Central memory CD4-positive, alpha-beta T cell (primary cell): ENCODE data around the gene GRK1.

Experiments
- DNase-seq: peaks from one replicate; pipeline ENCODE4 v3.0.0; 2022

GRK1 gene

DNA sequence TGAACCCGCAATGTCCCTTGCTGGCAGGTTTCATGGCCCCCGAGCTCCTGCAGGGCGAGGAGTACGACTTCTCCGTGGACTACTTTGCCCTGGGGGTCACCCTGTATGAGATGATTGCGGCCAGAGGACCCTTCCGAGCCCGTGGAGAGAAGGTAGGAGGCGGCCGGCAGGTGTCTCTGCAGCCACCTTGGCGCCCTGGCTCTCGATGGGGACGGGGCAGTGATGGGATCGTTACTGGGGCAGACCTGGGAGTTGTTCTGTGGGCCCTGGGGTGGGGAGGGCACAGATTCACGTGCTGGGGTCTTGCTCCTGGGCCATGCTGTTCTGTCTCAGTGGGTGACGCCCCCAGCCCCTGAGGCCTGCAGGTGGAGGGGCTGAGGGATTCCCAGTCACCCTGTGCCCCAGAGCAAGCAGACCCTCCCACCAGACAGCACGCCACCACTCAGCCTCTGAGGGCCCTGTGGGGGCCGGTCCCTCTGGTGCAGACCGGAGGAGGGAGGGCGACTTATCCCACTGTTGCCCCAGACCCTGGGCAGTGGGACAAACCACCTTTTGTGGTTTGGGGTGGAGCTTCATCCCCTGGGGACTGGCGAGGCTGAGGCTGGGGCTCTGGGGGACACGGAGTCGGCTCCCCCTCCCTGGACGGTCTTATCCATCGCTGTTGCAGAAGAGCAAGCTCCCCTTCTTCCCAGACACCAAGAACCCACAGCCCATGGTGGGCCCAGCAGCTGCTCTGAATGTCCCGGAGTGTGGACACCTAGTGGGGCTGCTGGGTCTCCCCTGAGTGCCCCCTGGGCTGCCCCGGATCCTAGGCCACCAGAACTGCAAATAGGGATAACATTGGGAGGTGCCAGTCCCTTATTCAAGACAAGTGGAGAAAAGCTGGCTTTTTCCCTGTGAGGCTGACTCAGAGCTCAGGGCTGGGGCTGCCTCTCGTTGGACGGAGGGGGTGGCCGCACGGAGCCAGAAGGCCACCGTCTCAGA is 64.5 kb downstream of the GRK1 start:
- no peak for DNase-seq

DNA sequence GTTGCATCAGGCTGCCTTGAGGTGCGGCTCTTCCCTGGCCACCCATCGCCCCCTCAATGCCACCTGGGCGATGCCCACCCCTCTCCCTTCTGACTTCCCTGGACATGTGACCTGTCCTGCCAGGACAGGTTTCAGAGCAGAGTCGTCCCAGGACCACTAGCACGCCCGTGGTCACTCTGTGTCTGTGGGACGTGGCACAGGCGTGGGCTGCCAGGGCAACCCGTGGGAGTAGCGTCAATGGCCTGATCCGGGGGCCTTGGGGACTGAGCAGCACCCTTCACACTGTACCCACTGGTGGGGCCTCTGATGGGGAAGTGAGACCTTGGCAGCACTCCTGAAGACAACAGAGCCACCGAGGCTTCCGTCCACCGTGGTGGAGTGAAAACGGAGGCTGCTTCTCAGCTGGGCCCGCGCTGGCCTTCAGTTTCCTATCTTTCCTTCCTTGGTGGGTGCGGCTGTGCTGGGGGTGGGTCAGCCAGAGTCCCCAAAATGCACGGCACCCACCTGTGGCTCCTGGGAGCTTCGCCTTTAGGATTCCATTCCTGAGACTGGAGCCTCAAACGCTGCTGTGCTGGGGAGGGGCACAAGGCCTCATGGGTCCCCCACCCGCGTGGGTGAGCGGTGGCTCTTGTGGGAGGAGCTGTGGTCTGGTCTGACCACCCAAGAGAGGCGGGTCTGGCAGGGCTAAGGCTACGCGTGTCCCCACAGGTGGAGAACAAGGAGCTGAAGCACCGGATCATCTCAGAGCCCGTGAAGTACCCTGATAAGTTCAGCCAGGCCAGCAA is 65.3 kb downstream of the GRK1 start:
- DNase-seq = no peak

DNA sequence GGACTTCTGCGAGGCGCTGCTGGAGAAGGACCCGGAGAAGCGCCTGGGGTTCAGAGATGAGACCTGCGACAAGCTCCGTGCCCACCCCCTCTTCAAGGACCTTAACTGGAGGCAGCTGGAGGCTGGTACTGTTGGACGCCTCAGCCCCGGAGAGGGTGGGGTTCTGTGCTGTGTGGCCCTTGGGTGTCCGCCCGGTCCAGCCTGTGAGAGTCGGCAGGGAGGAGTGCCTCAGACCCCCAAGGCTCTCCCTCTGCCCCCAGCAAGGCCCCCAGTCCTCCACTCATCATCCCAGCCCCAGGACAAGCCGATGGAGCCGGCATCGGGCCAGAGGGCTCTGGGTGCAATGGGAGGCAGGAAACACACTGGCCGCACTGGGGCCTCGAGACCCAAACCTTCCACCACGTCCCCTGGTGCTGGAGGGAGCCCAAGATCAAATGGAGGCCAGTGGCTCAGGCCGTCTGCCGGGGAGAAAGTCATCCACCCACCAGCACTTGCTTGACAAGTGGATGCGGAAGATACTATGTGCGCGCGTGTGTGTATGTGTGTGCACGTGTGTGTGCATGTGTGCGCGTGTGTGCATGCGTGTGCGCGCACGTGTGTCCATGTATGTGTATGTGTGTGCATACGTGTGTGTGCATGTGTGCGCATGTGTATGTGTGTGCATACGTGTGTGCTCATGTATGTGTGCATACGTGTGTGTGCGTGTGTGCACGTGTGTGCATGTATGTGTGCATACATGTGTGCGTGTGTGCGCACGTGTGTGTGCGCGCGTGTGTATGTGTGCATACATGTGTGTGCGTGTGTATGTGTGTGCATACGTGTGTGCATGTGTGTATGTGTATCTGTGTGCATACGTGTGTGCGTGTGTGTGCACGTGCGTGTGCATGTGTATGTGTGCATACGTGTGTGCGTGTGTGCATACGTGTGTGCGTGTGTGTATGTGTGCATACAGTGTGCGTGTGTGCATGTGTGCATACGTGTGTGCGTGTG is 66.2 kb downstream of the GRK1 start:
- DNase-seq = no peak

DNA sequence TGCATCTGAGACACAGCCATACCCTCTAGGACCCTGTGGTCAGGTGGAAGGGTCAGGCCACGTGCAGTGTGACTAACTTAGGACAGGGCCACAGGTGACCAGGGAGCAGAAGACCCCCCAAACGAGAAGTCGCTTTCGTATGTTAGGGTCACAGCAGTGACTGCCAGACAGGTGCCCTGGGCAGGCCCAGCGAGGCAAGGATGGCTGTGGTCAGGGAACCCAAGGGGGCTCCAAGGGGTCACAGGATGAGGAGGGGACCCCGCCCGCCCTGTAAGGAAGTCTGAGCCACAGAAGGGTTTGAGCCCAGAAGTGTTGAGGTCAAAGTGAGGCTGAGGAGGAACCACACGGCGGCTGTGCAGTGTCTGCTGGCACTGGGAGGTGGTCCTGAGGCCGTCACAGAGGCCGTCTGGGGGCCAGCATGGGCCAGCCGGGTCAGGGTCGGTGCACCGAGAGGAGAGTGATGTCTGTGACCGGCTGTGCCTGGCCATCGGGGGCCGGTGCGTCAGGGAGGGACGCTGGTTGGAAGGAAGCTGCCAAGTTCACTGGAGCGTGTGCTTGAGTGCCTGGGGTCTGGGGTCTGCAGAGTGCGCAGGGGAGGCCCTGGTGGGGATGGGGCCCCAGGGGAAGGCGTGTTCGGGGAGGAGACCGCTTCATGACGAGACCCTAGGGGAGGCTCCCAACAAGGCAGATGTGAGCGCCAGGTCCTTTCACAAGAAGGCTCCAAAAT is 67.2 kb downstream of the GRK1 start:
- no peak for DNase-seq

DNA sequence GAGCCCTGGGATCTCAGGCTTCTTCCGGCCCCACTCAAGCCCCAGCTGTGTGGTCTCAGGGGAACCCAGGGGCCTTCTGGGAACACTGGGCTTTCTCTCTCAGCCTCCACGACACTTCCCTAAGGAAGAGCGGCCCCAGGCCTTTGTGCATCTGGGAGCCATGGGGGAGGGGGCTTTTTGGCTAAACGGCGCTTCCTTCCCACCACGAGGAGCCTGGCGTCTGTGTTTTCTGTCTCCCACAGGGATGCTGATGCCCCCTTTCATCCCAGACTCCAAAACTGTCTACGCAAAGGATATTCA is 67.8 kb downstream of the GRK1 start:
- no peak for DNase-seq

DNA sequence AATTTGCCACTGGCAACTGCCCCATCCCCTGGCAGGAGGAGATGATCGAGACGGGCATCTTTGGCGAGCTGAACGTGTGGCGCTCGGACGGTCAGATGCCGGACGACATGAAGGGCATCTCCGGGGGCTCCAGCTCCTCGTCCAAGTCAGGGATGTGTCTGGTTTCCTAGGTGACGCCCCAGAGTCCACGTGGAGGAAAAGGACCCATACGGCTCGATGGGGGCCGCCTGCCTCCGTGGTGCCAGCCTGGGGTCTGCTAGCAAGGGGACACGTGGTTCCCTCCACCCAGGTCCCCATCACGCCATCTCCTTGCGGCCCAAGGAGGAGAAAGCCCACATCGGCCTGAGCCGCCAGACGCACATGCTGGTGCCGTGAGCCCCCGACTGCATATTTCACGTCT is 68.2 kb downstream of the GRK1 start:
- no peak for DNase-seq

DNA sequence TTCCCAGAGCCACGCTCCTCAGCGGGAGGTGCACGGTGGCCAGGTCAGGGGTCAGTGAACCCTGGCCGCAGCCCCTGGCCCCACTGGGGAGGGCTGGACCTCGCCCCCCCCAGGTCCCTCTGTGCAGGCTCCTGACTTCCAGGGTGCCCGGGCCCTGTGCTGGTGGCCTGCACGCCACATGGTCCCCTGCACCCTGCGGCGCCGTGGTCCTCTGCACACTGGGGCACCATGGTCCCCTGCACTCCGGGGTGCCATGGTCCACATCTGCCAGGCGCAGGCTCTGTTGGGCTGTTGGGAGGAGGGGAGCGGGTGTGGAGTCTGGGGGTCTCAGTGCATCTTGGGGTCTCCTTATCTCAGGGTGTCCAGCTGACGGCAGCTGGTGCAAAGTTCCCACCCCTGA is 68.7 kb downstream of the GRK1 start:
- no peak for DNase-seq

DNA sequence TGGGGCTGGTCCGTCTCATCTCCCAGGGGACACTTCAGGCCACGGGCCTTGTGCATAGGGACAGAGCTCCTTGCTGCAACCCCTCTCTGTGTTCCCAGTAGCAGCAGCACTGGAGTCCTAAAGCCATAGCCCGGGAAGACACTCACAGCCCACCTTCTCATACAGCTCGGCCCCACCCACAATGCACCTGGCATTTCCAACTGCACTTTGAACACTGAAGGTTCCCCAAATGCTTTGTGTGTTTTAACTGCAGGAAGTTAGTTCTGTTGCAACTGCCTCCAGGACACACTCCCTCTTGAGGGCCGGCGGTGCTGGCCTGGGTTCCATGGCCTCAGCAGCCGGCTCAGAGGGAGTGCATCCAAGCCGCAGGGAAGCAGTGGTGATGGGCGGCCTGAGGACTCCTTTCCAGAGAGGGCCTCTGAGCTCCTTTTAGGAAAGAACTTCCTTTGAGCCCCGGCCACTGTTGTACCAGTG is 69.3 kb downstream of the GRK1 start:
- no peak for DNase-seq

DNA sequence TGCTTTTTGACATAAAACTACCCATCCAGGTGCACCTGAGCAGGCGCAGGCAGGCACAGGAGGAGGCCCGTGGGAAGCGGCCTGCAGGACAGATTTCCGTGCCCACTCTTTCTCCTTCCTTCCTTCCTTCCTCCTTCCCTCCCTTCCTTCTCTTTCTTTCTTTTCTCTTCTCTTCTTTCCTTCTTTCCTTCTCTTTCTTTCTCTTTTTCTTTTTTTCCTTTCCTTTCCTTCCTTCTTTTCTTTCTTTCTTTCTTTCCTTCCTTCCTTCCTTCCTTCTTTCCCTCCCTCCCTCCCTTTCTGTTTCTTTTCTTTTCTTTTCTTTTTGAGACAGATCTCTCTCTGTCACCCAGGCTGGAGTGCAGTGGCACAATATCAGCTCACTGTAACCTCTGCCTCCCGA is 70.8 kb downstream of the GRK1 start:
- no peak for DNase-seq

DNA sequence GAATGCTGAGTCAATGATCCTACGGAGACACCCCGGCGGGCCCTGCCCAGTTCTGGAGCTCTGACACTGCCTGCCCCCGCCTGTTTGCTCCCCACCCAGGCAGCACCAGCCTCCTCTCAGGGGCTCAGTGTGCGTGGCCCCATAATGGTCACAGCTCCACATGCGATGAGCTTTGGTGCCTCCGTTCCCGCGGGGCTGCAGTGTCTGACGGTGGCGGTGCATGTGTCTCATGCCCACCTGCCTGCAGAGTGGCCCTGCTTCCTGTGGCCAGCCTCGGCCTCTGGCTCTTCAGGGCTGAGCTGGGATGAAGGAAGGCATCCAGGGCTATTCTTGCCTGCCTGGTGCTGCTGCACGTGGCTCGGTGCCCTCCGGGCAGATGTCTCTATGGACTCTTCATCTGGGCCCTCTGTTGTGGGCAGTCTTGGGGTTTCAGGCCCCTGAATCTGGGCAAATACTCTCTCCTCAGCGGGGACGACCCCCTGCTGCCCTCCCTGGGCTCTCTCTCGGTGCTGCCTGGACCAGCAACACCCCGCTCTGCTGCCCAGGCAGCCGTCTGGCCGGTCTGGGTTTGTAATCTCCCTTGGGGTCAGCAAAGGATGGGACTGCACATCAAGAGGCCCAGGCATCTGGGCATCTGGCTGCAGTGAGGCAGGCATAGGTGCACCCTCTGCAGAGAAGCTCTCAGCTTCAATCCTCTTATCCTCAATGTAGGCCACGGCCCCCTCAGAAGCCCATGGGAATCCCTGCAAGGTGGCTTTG is 72.7 kb downstream of the GRK1 start:
- no peak for DNase-seq

DNA sequence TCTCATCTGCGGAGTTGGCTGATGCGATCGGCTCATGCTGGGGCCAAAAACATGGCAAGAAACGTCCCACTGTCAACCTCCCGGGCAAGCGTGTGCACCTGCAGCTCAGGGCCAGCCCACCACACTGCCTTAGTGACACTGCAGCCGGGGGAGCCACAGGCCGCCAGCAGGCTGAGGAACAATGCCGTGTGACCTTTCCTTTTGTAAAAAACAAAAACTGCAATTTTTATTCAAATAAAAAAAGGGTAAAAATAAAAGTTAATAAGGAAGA is 73.2 kb downstream of the GRK1 start:
- no peak for DNase-seq

DNA sequence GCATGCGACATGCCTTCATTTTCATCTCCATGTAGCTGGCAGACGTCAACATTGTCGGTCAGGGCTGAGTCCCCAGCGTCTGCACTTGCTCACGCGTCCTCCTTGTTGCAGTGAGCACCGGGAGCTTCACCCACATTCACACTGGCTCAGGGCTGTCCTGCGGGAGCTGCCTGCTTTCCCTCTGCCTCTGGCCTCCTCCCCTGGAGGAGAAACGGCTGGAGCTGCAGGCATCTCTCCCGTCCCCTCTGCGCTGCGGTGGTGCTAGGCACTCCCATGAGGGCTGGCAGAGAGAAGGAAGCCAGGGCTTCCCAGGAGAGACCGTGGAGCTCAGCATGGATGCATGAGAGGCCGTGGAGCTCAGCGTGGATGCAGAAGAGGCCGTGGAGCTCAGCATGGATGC is 73.6 kb downstream of the GRK1 start:
- no peak for DNase-seq

DNA sequence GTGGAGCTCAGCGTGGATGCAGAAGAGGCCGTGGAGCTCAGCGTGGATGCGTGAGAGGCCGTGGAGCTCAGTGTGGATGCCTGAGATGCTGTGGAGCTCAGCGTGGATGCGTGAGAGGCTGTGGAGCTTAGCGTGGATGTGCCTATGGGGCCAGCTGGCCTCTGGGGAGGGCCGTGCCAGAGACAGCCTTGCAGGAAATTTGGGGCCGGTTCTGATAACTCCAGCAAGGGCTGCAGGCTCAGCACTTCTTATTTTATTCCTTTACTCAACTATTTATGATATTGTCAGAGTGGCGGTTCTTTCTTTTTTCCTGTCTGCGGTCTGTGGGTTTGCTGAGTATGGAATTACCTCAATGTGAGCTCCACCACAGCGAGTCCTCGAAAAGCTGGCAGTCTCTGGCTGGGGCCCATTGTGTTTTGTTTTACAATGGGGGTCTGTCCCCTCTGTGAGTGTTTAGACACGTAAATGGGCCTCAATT is 74.2 kb downstream of the GRK1 start:
- peak; percentile 47 for DNase-seq

DNA sequence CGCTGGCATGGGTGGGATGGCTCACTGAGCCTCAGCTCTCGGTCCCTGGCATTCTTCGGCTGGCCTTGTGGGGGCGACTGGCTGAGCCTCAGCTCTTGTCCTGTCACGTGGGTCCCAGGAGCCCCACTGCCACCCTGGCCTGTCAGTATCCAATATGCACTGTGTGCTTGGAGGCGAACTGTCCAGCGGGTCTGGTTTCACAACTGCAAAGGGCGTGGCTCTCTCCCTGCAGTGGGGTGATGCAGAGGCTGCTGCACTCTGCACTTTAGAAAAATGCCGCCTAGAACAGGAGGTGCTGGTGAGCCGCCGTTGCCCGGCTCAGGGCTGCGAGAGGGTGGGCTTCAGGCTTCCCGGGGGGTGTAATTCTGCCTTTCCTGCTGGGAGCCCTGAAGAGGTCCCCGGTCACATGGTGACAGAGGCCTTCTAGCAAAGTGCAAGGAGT is 75.0 kb downstream of the GRK1 start:
- no peak for DNase-seq

DNA sequence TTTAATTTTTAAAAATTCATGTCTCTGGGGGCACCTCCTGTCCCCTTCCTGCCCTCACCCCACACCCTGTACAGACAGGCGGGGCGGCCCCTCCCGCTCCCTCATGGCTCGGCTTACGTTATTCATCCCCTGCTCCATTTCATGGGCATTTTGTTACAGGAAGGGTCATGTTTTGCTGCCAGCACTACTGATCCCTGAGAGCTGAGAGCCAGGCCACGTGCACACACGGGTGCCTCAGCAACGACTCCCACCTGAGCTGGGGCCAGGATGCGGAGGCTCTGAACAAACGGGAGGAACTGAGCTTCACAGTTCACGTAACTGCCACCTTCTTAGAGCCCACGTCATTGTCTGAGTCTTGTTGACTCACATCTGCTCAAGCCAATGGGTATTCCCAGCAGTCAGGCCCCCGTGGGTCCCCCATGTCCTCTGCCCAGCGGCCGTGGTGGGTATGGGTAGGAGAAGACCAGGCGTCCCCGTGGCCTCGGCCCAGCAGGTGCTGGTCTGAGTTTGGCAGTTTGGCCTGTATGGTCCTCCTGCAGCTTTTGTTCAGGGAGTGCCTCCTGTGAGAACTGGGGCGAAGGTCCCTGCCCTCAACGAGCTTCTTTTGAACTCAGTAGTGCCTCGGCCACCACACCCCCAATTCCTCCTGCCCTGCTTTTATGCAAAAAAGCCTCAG is 75.6 kb downstream of the GRK1 start:
- no peak for DNase-seq

DNA sequence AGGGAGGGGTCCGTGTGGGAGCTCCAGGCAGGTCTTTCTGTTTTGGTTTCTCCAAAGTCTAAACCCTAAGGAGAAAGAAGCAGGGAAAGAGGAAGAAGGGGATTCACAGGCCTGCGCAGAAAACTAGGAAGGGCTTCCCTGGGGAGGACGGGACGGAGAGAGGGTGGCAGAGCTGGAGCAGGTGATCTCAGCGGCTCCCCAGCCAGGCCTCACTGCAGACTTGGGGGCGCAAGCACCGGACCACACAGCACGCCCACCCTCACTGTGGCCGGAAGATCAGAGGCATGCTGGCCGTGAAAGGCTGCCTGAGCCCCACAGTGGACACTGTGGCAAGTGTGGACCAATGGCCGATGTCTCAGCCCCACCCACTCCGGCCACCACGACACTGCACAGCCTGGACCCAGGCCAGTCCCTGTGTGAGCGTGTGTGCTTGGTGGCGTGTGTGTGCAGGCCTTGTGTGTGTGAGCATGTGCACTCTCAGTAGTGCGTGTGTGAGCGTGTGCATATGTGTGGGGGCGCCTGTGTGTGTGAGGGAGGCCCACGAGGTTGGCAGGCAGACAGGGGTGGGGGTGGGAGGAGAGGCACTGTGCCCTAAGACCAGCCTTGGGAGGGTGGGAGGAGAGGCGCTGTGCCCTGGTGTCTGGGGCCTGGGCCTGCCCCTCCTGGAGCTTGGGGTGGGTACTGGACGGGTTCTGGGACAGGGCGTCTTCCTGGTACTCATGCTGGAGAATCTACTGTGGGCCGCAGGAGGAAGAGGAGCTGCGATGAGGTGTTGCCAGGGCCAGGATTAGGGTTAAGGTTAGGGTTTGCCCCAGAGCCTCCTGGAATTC is 76.6 kb downstream of the GRK1 start:
- no peak for DNase-seq

DNA sequence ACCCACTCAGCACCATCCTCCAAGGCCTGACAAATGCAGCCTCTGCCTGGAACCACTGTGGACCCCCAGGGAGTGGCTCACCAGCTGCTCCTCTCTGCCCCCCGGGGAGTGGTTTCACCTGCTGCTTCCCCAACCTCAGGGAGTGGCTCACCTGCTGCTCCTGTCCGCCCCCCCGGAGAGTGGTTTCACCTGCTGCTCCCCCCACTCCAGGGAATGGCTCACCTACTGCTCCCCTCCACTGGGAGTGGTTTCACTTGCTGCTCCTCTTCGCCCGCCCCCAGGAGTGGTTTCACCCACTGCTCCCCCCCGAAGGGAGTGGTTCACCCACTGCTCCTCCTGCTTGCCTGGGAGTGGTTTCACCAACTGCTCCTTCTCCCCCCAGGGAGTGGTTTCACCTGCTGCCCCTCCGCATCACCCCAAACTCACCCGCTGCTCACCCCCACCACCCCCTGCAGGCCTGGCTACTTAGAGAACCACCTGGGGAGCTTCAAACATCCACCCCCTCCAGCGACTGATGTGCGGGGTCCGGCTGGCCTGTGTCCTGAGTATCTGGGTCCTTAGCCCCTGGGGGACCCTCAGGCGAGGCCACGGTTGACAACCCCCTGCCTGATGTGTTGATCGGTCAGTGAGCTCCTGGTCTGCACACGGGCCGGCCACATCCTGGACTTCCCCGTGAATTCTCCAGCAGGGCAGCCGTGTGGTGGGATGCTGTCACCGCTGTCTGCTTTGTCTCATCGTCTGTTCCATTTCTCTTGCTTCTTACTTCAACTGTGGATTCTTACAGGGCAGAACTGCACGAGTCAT is 77.4 kb downstream of the GRK1 start:
- DNase-seq = no peak

DNA sequence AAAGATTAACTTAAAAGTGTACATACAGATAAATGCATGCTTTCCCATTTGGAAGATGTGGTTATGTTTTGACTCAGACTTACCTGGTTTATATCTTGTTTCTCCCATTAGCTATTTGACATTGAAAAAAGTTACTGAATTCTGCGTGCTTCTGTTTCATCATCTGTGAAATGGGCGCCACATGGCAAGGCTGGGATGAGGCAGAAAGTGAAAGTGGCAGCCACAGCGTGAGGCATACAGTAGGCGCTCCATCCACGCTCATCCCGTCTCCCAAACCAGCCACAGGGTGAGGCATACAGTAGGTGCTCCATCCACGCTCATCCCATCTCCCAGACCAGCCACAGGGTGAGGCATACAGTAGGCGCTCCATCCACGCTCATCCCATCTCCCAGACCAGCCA is 78.0 kb downstream of the GRK1 start:
- DNase-seq = no peak
